NCI-H2227 treated with DMSO at 0.1 percent for 48 hours (cell line): ENCODE measurements around the gene MLLT10.
A peak's percentile ranks its signal among the peaks of the same experiment; 100 is the strongest.

ENCODE experiments used
- DNase-seq: peaks from one replicate; lab custom pipeline; 2025; lab: John Stamatoyannopoulos, UW

The MLLT10 gene

DNA sequence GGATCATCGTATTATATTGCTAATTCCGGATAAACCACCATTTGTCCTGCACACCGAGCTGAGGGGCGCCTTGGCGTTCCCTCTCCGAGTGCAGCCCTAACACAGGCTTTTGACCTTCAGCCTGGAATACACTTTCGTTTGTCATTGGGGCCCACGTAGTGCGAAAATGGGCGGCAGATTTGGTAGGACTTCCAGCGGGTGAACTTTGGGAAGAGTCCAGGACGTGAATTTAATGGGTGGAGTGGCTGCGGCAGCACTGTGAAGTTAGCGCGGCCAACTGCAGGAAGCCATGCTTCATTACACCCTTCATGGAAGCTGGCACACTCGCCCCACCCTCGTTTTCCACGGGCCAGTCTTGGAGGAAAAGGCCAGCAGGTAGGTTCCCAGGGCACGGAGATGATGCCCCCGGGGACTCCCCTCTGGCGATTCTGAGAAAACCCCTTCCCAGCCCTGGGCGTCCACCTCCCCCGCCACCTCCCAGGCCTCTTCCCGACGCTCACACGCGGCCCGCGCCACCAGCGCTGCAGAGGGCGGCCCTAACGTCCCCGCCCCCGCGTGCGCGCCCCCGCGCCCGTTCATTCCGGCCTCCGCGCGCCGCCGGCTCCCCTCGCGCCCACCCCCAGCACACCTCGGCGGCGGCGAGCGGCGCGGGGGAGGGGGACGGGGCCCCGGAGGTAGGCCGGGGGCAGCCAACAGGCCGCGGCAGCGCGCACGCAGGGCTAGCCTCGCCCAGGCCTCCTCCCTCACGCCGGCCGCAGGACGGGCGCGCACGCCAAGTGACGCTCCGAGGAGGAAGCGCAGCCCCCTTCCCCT, at the start of gene MLLT10:
TSS of gene MLLT10 (plus strand) at position 766 of the 813 bp plus-strand sequence. CDS start 413 bp downstream, outside the sequence.
- DNase-seq = peak; percentile 89

- DNase-seq = no peak
These were observed 46.4 kb upstream of the MLLT10 start for GRCh38 chr10:21487416-21488180.

DNA sequence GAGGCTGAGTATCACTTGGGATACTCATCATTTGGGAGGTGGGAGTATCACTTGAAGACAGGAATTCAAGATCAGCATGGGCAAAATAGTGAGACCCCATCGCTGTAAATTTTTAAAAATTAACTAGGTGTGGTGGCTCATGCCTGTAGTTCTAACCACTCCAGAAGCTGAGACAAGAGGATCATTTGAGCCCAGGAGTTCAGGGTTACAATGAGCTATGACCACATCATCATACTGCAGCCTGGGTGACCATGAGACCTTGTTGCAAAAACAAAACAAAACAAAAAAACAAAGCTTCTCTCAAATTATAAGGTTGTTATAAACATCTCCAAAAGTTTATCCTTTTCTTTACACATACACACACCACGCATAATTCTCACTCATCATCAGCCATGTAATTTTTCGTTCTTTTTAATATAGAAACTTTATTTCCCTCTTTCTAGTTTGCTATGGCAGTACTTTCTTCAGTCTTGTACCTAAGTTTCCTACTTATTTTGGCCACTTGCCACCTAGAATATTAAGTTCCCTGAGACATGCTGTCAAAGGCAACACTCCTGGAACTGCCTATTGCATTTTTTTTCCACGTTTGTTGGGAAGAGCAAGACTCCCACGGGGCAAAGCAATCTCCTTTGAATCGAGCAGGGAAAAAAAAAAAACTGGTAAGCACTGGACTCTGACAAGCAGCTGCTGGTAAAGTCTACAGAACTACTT, 45.6 kb upstream of the MLLT10 start:
- DNase-seq = no peak

DNA sequence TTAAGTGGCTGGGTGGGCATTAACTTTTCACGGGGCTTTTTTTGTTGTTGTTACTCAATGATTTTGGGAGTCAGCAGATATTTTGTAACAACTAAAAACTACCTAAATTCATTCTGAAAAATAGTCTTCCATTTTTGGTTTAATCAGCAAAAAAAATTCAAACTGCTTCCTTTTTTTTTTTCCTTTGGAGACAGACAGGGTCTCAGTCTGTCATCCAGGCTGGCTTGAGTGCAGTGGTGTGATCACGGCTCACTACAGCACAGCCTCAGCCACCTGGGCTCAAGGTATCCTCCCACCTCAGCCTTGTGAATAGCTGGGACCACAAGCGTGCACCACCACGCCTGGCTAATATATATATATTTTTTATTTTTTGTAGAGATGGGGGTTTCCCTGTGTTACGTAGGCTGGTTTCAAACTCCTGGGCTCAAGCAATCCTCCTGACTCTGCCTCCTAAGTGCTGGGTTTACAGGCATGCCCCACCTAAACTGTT, 45.0 kb upstream of the MLLT10 start:
- DNase-seq = no peak

- DNase-seq = no peak
These were observed 43.9 kb upstream of the MLLT10 start for GRCh38 chr10:21490028-21490710.

- DNase-seq = no peak
These were observed 43.3 kb upstream of the MLLT10 start for GRCh38 chr10:21490711-21491105.

DNA sequence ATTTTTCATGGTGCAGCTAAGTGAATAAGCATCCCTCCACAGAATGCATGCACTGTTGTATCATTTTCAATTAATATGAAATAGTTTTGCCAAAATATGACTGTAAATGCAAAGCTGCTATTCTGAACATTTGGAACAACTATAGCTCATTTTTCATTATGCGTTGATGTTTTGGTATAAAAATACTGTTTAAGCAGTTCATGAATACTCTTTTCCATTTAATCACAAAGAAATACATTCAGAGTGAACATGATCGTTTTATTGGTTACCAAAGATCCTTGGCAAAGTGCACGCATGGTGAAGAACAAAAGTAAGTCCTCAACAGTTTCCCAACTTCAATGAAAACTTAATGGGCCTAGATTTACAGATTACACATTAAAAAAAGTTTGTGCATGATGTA, 41.6 kb upstream of the MLLT10 start:
- no peak for DNase-seq

DNA sequence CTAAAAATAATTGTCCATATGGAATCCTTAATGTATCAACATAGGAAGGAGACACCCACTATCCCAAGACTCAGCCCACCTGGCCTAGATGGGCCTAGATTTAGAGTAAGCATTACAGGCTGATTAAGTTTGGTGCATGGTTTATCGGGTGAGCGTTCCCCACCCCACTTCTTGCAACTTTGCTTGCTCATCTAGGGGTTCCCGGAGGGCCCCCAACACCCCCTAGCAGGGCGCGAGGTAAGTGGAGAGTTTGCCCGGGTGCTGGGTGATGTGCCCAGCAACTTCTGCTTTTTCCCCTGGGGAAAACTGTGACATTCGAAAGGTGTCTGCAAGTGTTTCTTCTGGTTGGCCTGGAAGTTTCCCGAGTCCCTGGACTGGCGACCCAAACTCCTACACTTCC, 40.2 kb upstream of the MLLT10 start:
- DNase-seq = no peak

DNA sequence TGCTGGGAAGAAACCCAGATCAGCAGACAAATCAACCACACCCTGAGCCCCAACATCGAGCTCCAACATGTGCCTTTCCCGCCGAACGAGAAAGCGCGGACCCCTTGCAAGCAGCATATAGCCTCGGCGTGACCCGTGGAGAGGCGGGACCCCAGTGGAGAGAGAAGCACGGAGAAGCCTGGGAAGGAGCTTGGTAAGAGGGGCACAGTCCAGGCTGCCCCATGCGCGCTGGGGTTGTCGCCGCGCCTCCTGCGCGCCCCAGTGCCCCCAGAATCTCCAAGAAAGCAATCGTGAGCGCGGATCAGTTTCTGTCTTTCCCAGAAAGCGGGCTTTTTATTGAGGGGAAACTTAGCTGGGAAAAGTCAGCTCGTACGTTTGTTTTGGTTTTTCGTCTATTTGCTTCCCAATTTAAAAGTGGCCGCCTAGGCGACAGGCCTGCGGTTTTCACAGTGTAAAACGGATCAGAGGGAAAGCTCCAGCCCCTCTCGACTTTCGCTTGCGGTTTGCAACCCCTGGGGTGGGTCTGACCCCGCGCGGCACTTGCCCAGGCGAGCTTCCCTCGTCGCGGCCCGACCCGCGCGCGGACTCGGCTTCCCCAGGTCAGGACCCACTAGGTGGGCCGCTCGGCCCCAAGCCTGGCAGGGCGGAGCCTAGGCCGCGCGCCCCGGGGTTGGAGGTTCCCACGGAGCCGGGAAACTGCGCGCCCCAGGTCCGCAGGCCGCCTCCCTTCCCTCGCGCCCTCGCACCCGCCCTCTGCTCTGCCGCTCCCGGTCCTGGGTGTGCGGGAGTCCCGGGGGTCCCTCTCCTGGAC, 39.6 kb upstream of the MLLT10 start:
- DNase-seq = no peak

- DNase-seq = no peak
These were observed 38.9 kb upstream of the MLLT10 start for GRCh38 chr10:21495002-21495751.

GRCh38 chr10:21495752-21496342, 38.2 kb upstream of the MLLT10 start:
- peak; percentile 72 for DNase-seq

GRCh38 chr10:21496343-21497176, 37.5 kb upstream of the MLLT10 start:
- peak; percentile 40 for DNase-seq

DNA sequence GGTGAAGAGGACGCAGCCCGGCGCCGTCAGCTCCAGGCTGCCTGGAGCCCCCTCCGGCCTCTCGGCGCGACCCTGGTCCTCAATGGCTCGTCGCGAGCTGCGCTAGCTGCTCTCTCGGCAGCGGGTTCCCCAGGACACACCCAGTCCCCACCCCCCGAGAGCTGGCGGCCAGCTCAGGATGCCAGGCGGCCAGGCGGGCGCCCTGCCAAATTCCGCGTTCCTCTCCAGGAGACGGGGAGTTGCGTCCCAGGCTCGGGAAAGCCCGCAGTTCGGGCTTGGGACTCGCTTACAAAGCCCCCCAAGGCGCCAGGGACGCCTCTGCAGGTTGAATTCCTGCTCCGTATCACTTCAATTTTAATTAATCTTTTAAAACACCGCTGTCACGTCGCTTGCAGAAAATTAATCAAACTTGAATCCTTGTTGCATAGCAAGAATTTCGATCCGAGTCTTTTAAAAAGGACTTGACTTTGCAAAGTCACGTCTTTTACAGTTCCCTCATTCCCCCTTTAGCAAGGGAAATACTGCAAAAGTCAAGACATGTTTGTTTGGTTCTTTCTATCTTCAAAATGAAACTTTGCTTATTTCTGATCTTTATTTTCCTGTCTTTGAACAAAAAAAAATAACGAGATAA, 36.7 kb upstream of the MLLT10 start:
- DNase-seq = peak; percentile 68

DNA sequence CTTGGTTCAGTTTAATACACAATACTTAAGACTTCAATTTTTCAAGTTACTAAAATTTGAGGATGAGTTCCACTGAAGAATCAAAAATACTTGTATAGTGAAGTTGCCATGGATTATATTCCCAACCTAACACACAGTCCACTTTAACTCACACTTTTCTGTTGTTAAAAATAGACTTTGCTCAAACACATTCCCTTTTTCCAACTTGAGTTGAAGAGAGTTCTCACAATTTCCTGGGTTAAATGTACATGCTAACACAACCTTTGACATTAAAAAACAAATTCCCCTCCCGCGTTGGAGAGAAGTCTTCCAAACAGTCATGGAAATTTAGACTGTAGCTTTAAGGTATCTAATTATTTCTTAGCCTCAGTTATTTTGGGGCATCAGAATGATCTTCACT, 35.7 kb upstream of the MLLT10 start:
- DNase-seq = no peak

DNA sequence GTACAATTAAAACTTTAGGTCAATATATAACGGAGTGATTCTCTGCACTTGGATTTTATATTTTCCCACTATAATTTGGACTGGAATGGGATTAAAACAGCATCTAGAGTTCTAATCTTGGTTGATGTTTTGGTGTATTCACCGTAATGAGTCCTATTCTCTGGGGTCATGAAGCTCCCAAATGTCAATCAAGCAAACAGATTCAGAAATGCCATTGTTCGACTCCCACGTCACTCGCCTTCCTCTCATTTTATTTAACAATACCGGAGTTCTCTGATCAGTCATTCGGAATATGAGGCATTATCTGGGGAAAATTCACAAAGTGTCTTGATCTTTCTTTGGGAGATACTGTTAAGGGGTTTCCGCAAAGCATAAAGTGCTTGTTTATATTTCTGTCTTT, 35.0 kb upstream of the MLLT10 start:
- DNase-seq = no peak

- no peak for DNase-seq
These were observed 34.1 kb upstream of the MLLT10 start for GRCh38 chr10:21499701-21500577.

- no peak for DNase-seq
These were observed 33.5 kb upstream of the MLLT10 start for GRCh38 chr10:21500578-21500910.

DNA sequence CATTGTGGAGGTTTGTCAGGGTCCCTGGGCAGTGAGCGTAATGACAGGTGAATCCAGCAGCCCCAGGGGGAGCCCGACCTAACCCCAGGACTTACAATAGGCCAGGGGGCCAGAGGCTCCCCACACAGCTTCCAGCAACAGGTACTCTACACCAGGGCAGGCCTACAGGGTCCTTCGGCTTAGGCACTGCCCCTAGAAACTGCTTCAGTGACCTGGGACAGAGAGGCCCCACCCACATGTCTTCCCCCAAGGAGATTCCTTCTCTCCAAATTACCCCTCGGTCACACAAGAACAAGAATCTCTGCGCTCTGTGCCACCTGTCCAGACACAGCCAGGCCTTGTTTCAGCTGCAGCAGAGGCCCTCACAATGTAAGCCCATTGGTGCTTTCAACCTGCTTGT, 32.9 kb upstream of the MLLT10 start:
- DNase-seq = no peak
